HG03039 (cell line): ENCODE data around the gene GNG4.
"Not testable (repeated sequence)": the region's sequence is repeated elsewhere in the genome, so short reads cannot be mapped to it uniquely, and the experiment has no call there.

Experiments
- ATAC-seq: cut with Tn5 transposase; IDR thresholded peaks from one replicate; pipeline ENCODE4 v1.9.1; 2021; ENCODE audit warnings: mild to moderate bottlenecking, moderate library complexity; ENCODE audit not compliant: unreplicated experiment

Gene GNG4

GRCh38 chr1:235628316-235629005, 21.1 kb downstream of the GNG4 start:
- no peak for ATAC-seq

- ATAC-seq: no peak
These were observed 23.8 kb downstream of the GNG4 start for GRCh38 chr1:235625831-235626230.

- no peak for ATAC-seq
These were observed 24.2 kb downstream of the GNG4 start for GRCh38 chr1:235625340-235625739.

- no peak for ATAC-seq
These were observed 24.8 kb downstream of the GNG4 start for GRCh38 chr1:235624721-235625333.

GRCh38 chr1:235622936-235623779, 26.4 kb downstream of the GNG4 start:
- ATAC-seq: no peak

- ATAC-seq: not testable (repeated sequence)
These were observed 30.4 kb downstream of the GNG4 start for GRCh38 chr1:235619149-235619548.

- ATAC-seq: no peak
These were observed 31.8 kb downstream of the GNG4 start for GRCh38 chr1:235617808-235618207.

GRCh38 chr1:235617140-235617539, 32.4 kb downstream of the GNG4 start:
- no peak for ATAC-seq

- ATAC-seq: no peak
These were observed 35.1 kb downstream of the GNG4 start for GRCh38 chr1:235614442-235614954.

GRCh38 chr1:235613602-235614001, 36.0 kb downstream of the GNG4 start:
- ATAC-seq: no peak

GRCh38 chr1:235612761-235613160, 36.8 kb downstream of the GNG4 start:
- no peak for ATAC-seq

- ATAC-seq: no peak
These were observed 39.4 kb downstream of the GNG4 start for GRCh38 chr1:235610157-235610556.

- ATAC-seq: no peak
These were observed 41.3 kb downstream of the GNG4 start for GRCh38 chr1:235608278-235608677.

- no peak for ATAC-seq
These were observed 42.3 kb downstream of the GNG4 start for GRCh38 chr1:235607284-235607683.

GRCh38 chr1:235601104-235601503, 48.5 kb downstream of the GNG4 start:
- no peak for ATAC-seq

- no peak for ATAC-seq
These were observed 50.0 kb downstream of the GNG4 start for GRCh38 chr1:235599536-235599935.

- ATAC-seq: no peak
These were observed 51.6 kb downstream of the GNG4 start for GRCh38 chr1:235597867-235598553.

- no peak for ATAC-seq
These were observed 54.5 kb downstream of the GNG4 start for GRCh38 chr1:235595079-235595478.

GRCh38 chr1:235594281-235594895, 55.2 kb downstream of the GNG4 start:
- not testable (repeated sequence) for ATAC-seq

- no peak for ATAC-seq
These were observed 60.6 kb downstream of the GNG4 start for GRCh38 chr1:235588916-235589515.
